ENCODE results near the gene IQCE.

Gene IQCE

GRCh38 chr7:2568521-2569223 lies 9.9 kb downstream of the IQCE start:
- H3K9me3 ChIP-seq (ENCODE audit: control insufficient read depth, insufficient read depth, low read length): no peaks in the 10 kb centered on the region
- peaks cover 11% of the 10 kb centered on the region; the same call in 1 of the 2 replicates for H3K4me1 ChIP-seq (ENCODE audit: insufficient read depth, low read length)
- no peak overlapping the region for H3K9ac ChIP-seq (ENCODE audit: low read depth, low read length)
- H3K36me3 ChIP-seq (ENCODE audit: insufficient read depth, low read length): no peaks in the 10 kb centered on the region

- H3K4me1 ChIP-seq (ENCODE audit: insufficient read depth, low read length): peaks cover 11% of the 10 kb centered on the region; the same call in 1 of the 2 replicates
- no peaks in the 10 kb centered on the region for H3K9me3 ChIP-seq (ENCODE audit: control insufficient read depth, insufficient read depth, low read length)
- H3K9ac ChIP-seq (ENCODE audit: low read depth, low read length): no peak overlapping the region
- H3K36me3 ChIP-seq (ENCODE audit: insufficient read depth, low read length): no peaks in the 10 kb centered on the region
These were observed 10.6 kb downstream of the IQCE start for GRCh38 chr7:2569421-2569820.

- no peak overlapping the region for H3K9ac ChIP-seq (ENCODE audit: low read depth, low read length)
- peaks cover 11% of the 10 kb centered on the region; the same call in 1 of the 2 replicates for H3K4me1 ChIP-seq (ENCODE audit: insufficient read depth, low read length)
- no peaks in the 10 kb centered on the region for H3K36me3 ChIP-seq (ENCODE audit: insufficient read depth, low read length)
- H3K9me3 ChIP-seq (ENCODE audit: control insufficient read depth, insufficient read depth, low read length): no peaks in the 10 kb centered on the region
These were observed 11.2 kb downstream of the IQCE start for GRCh38 chr7:2570021-2570420.

GRCh38 chr7:2571409-2571808 lies 12.6 kb downstream of the IQCE start:
- H3K9me3 ChIP-seq (ENCODE audit: control insufficient read depth, insufficient read depth, low read length): no peaks in the 10 kb centered on the region
- no peaks in the 10 kb centered on the region for H3K36me3 ChIP-seq (ENCODE audit: insufficient read depth, low read length)
- H3K9ac ChIP-seq (ENCODE audit: low read depth, low read length): no peak overlapping the region
- peaks cover 5% of the 10 kb centered on the region; the same call in 1 of the 2 replicates for H3K4me1 ChIP-seq (ENCODE audit: insufficient read depth, low read length)

- Histone ChIP-seq H3K9me3 (ENCODE audit: control insufficient read depth, insufficient read depth, low read length) (no peaks in the 10 kb centered on the region), H3K9ac (ENCODE audit: low read depth, low read length) (no peak overlapping the region), H3K36me3 (ENCODE audit: insufficient read depth, low read length) (no peaks in the 10 kb centered on the region), H3K4me1 (ENCODE audit: insufficient read depth, low read length) (peaks cover 5% of the 10 kb centered on the region; the same call in 1 of the 2 replicates)
These were observed 13.5 kb downstream of the IQCE start for GRCh38 chr7:2572101-2572842.

- H3K36me3 ChIP-seq (ENCODE audit: insufficient read depth, low read length): no peaks in the 10 kb centered on the region
- peaks cover 5% of the 10 kb centered on the region; the same call in 1 of the 2 replicates for H3K4me1 ChIP-seq (ENCODE audit: insufficient read depth, low read length)
- H3K9ac ChIP-seq (ENCODE audit: low read depth, low read length): no peak overlapping the region
- no peaks in the 10 kb centered on the region for H3K9me3 ChIP-seq (ENCODE audit: control insufficient read depth, insufficient read depth, low read length)
These were observed 15.0 kb downstream of the IQCE start for GRCh38 chr7:2573761-2574160.

GRCh38 chr7:2575046-2575732 lies 16.4 kb downstream of the IQCE start:
- Histone ChIP-seq H3K9ac (ENCODE audit: low read depth, low read length) (no peak overlapping the region), H3K9me3 (ENCODE audit: control insufficient read depth, insufficient read depth, low read length) (no peaks in the 10 kb centered on the region), H3K36me3 (ENCODE audit: insufficient read depth, low read length) (no peaks in the 10 kb centered on the region), H3K4me1 (ENCODE audit: insufficient read depth, low read length) (peaks cover 5% of the 10 kb centered on the region; the same call in 1 of the 2 replicates)

GRCh38 chr7:2575733-2576340 lies 17.1 kb downstream of the IQCE start:
- no peaks in the 10 kb centered on the region for H3K9me3 ChIP-seq (ENCODE audit: control insufficient read depth, insufficient read depth, low read length)
- H3K9ac ChIP-seq (ENCODE audit: low read depth, low read length): no peak overlapping the region
- H3K4me1 ChIP-seq (ENCODE audit: insufficient read depth, low read length): peaks cover 5% of the 10 kb centered on the region; the same call in 1 of the 2 replicates
- no peaks in the 10 kb centered on the region for H3K36me3 ChIP-seq (ENCODE audit: insufficient read depth, low read length)

- Histone ChIP-seq H3K4me1 (ENCODE audit: insufficient read depth, low read length) (peaks cover 3% of the 10 kb centered on the region; the same call in 1 of the 2 replicates), H3K36me3 (ENCODE audit: insufficient read depth, low read length) (no peaks in the 10 kb centered on the region), H3K9me3 (ENCODE audit: control insufficient read depth, insufficient read depth, low read length) (no peaks in the 10 kb centered on the region), H3K9ac (ENCODE audit: low read depth, low read length) (no peak overlapping the region)
These were observed 18.1 kb downstream of the IQCE start for GRCh38 chr7:2576742-2577491.

- H3K36me3 ChIP-seq (ENCODE audit: insufficient read depth, low read length): no peaks in the 10 kb centered on the region
- H3K9me3 ChIP-seq (ENCODE audit: control insufficient read depth, insufficient read depth, low read length): no peaks in the 10 kb centered on the region
- H3K4me1 ChIP-seq (ENCODE audit: insufficient read depth, low read length): no peaks in the 10 kb centered on the region
- H3K9ac ChIP-seq (ENCODE audit: low read depth, low read length): no peak overlapping the region
These were observed 19.3 kb downstream of the IQCE start for GRCh38 chr7:2577914-2578680.

GRCh38 chr7:2580636-2581035 lies 21.9 kb downstream of the IQCE start:
- Histone ChIP-seq H3K36me3 (ENCODE audit: insufficient read depth, low read length) (no peaks in the 10 kb centered on the region; the same call in 1 of the 2 replicates), H3K9me3 (ENCODE audit: control insufficient read depth, insufficient read depth, low read length) (no peaks in the 10 kb centered on the region), H3K4me1 (ENCODE audit: insufficient read depth, low read length) (no peaks in the 10 kb centered on the region), H3K9ac (ENCODE audit: low read depth, low read length) (no peak overlapping the region)

- no peaks in the 10 kb centered on the region for H3K4me1 ChIP-seq (ENCODE audit: insufficient read depth, low read length)
- no peaks in the 10 kb centered on the region; the same call in 1 of the 2 replicates for H3K36me3 ChIP-seq (ENCODE audit: insufficient read depth, low read length)
- no peak overlapping the region for H3K9ac ChIP-seq (ENCODE audit: low read depth, low read length)
- no peaks in the 10 kb centered on the region for H3K9me3 ChIP-seq (ENCODE audit: control insufficient read depth, insufficient read depth, low read length)
These were observed 23.4 kb downstream of the IQCE start for GRCh38 chr7:2582006-2582735.
